GM19239 (cell line): ENCODE data around the gene VRK1.
"Not testable (repeated sequence)": the region's sequence is repeated elsewhere in the genome, so short reads cannot be mapped to it uniquely, and the experiment has no call there.

ENCODE experiments used
- DNase-seq: peaks from one replicate; pipeline ENCODE4 v3.0.0; 2011; ENCODE audit warnings: low spot score; ENCODE audit not compliant: insufficient read length
- FAIRE-seq: peaks from 2 replicates; lab custom pipeline; 2011; peaks lifted over from hg19 to GRCh38; lab: Jason Lieb, UNC

Gene VRK1

GRCh38 chr14:96863327-96863985 lies 66.3 kb downstream of the VRK1 start:
- FAIRE-seq (no peak), DNase-seq (no peak)

- FAIRE-seq (no peak), DNase-seq (no peak)
Measured at GRCh38 chr14:96863986-96864330, 66.8 kb downstream of the VRK1 start.

GRCh38 chr14:96867634-96868033 lies 70.5 kb downstream of the VRK1 start:
- DNase-seq (no peak), FAIRE-seq (no peak)

- FAIRE-seq (no peak), DNase-seq (no peak)
Measured at GRCh38 chr14:96874127-96874526, 76.9 kb downstream of the VRK1 start.

GRCh38 chr14:96876747-96877146 lies 79.6 kb downstream of the VRK1 start:
- no peak for DNase-seq
- FAIRE-seq, result peak; percentile 44

GRCh38 chr14:96881713-96882112 lies 84.5 kb downstream of the VRK1 start:
- no peak for DNase-seq
- FAIRE-seq, result peak; percentile 14

GRCh38 chr14:96883974-96884373 lies 86.8 kb downstream of the VRK1 start:
- DNase-seq, FAIRE-seq: not testable (repeated sequence)

- FAIRE-seq (peak; percentile 92), DNase-seq (no peak)
Measured at GRCh38 chr14:96888158-96888557, 91.0 kb downstream of the VRK1 start.

- no peak for FAIRE-seq
- DNase-seq, result no peak
Measured at GRCh38 chr14:96888593-96888992, 91.4 kb downstream of the VRK1 start.

GRCh38 chr14:96889091-96889490 lies 91.9 kb downstream of the VRK1 start:
- FAIRE-seq (no peak), DNase-seq (no peak)

- FAIRE-seq (no peak), DNase-seq (no peak)
Measured at GRCh38 chr14:96893966-96894622, 96.9 kb downstream of the VRK1 start.

GRCh38 chr14:96894966-96895365 lies 97.8 kb downstream of the VRK1 start:
- FAIRE-seq, result no peak
- DNase-seq, result no peak

- FAIRE-seq (peak; percentile 83), DNase-seq (no peak)
Measured at GRCh38 chr14:96895658-96896271, 98.6 kb downstream of the VRK1 start.

GRCh38 chr14:96897184-96897583 lies 100.0 kb downstream of the VRK1 start:
- FAIRE-seq, result no peak
- DNase-seq, result no peak

GRCh38 chr14:96901227-96901626 lies 104.0 kb downstream of the VRK1 start:
- peak; percentile 26 for DNase-seq
- peak; percentile 95 for FAIRE-seq

- FAIRE-seq, result peak; percentile 82
- no peak for DNase-seq
Measured at GRCh38 chr14:96902004-96902403, 104.8 kb downstream of the VRK1 start.

GRCh38 chr14:96903444-96904023 lies 106.4 kb downstream of the VRK1 start:
- no peak for DNase-seq
- peak; percentile 14 for FAIRE-seq

- DNase-seq (no peak), FAIRE-seq (no peak)
Measured at GRCh38 chr14:96904201-96904600, 107.0 kb downstream of the VRK1 start.

- DNase-seq, result no peak
- FAIRE-seq, result no peak
Measured at GRCh38 chr14:96905065-96905464, 107.9 kb downstream of the VRK1 start.

GRCh38 chr14:96905825-96906224 lies 108.6 kb downstream of the VRK1 start:
- DNase-seq (no peak), FAIRE-seq (no peak)

- no peak for FAIRE-seq
- no peak for DNase-seq
Measured at GRCh38 chr14:96906434-96906833, 109.3 kb downstream of the VRK1 start.
